ENCODE results near the gene RAD51B.
A peak's percentile ranks its signal among the peaks of the same experiment; 100 is the strongest.

Gene RAD51B

GRCh38 chr14:68548194-68549076 is 728.9 kb downstream of the RAD51B start:
- no peaks in the 10 kb centered on the region for H3K4me1 ChIP-seq
- peak; percentile 35 for DNase-seq
- no peak for TF ChIP-seq CTCF (IDR thresholded peaks at IDR 0.05; ENCODE audit: low read depth, low read length)
- H3K36me3 ChIP-seq = no peaks in the 10 kb centered on the region
- H3K4me3 ChIP-seq (ENCODE audit: low read depth, low read length) = no peak overlapping the region
- no peaks in the 10 kb centered on the region for H3K27me3 ChIP-seq
- H3K9me3 ChIP-seq = no peaks in the 10 kb centered on the region

- TF ChIP-seq CTCF (IDR thresholded peaks at IDR 0.05; ENCODE audit: low read depth, low read length) = no peak
- Histone ChIP-seq H3K4me3 (ENCODE audit: low read depth, low read length) (no peak overlapping the region), H3K9me3 (no peaks in the 10 kb centered on the region), H3K4me1 (no peaks in the 10 kb centered on the region), H3K27me3 (no peaks in the 10 kb centered on the region), H3K36me3 (no peaks in the 10 kb centered on the region)
- DNase-seq = no peak
Observed at GRCh38 chr14:68550338-68550715, 730.7 kb downstream of the RAD51B start.

GRCh38 chr14:68551045-68551683 is 731.6 kb downstream of the RAD51B start:
- Histone ChIP-seq H3K36me3 (no peaks in the 10 kb centered on the region), H3K27me3 (no peaks in the 10 kb centered on the region), H3K4me1 (no peaks in the 10 kb centered on the region), H3K9me3 (no peaks in the 10 kb centered on the region), H3K4me3 (ENCODE audit: low read depth, low read length) (no peak overlapping the region)
- no peak for TF ChIP-seq CTCF (IDR thresholded peaks at IDR 0.05; ENCODE audit: low read depth, low read length)
- DNase-seq = no peak

- H3K9me3 ChIP-seq = no peaks in the 10 kb centered on the region
- no peak for DNase-seq
- H3K4me1 ChIP-seq = no peaks in the 10 kb centered on the region
- H3K27me3 ChIP-seq = no peaks in the 10 kb centered on the region
- H3K36me3 ChIP-seq = no peaks in the 10 kb centered on the region
- TF ChIP-seq CTCF (IDR thresholded peaks at IDR 0.05; ENCODE audit: low read depth, low read length) = no peak
- H3K4me3 ChIP-seq (ENCODE audit: low read depth, low read length) = no peak overlapping the region
Observed at GRCh38 chr14:68552075-68552474, 732.5 kb downstream of the RAD51B start.

- H3K4me1 ChIP-seq = no peaks in the 10 kb centered on the region
- no peak for DNase-seq
- no peak overlapping the region for H3K4me3 ChIP-seq (ENCODE audit: low read depth, low read length)
- no peaks in the 10 kb centered on the region for H3K27me3 ChIP-seq
- no peak for TF ChIP-seq CTCF (IDR thresholded peaks at IDR 0.05; ENCODE audit: low read depth, low read length)
- H3K9me3 ChIP-seq = no peaks in the 10 kb centered on the region
- no peaks in the 10 kb centered on the region for H3K36me3 ChIP-seq
Observed at GRCh38 chr14:68552602-68553001, 733.0 kb downstream of the RAD51B start.

GRCh38 chr14:68553311-68553710 is 733.7 kb downstream of the RAD51B start:
- DNase-seq = no peak
- H3K4me3 ChIP-seq (ENCODE audit: low read depth, low read length) = no peak overlapping the region
- no peak for TF ChIP-seq CTCF (IDR thresholded peaks at IDR 0.05; ENCODE audit: low read depth, low read length)
- no peaks in the 10 kb centered on the region for H3K27me3 ChIP-seq
- no peaks in the 10 kb centered on the region for H3K36me3 ChIP-seq
- H3K4me1 ChIP-seq = no peaks in the 10 kb centered on the region
- H3K9me3 ChIP-seq = no peaks in the 10 kb centered on the region

Data from BE2C (cell line).